GM18858 (cell line): Measurements from ENCODE around the gene TRAM2.
A peak's percentile ranks its signal among the peaks of the same experiment; 100 is the strongest.

Source experiments
- ATAC-seq: cut with Tn5 transposase; IDR thresholded peaks from one replicate; pipeline ENCODE4 v1.9.1; 2021; ENCODE audit not compliant: unreplicated experiment

Gene TRAM2

GRCh38 chr6:52571099-52571755, 5.6 kb downstream of the TRAM2 start:
- ATAC-seq: no peak

- no peak for ATAC-seq
Measured at GRCh38 chr6:52570291-52570700, 6.6 kb downstream of the TRAM2 start.

GRCh38 chr6:52568320-52568719, 8.5 kb downstream of the TRAM2 start:
- ATAC-seq: no peak

GRCh38 chr6:52566853-52567279, 10.0 kb downstream of the TRAM2 start:
- no peak for ATAC-seq

GRCh38 chr6:52566201-52566600, 10.7 kb downstream of the TRAM2 start:
- peak; percentile 63 for ATAC-seq

GRCh38 chr6:52564856-52565255, 12.0 kb downstream of the TRAM2 start:
- ATAC-seq: no peak

- ATAC-seq: no peak
Measured at GRCh38 chr6:52562911-52563310, 13.9 kb downstream of the TRAM2 start.

- ATAC-seq: no peak
Measured at GRCh38 chr6:52560462-52560861, 16.4 kb downstream of the TRAM2 start.

- no peak for ATAC-seq
Measured at GRCh38 chr6:52558266-52559000, 18.4 kb downstream of the TRAM2 start.

- no peak for ATAC-seq
Measured at GRCh38 chr6:52557389-52558265, 19.2 kb downstream of the TRAM2 start.

- ATAC-seq: no peak
Measured at GRCh38 chr6:52555518-52556233, 21.2 kb downstream of the TRAM2 start.

- ATAC-seq: no peak
Measured at GRCh38 chr6:52554684-52555280, 22.1 kb downstream of the TRAM2 start.

- ATAC-seq: no peak
Measured at GRCh38 chr6:52553719-52554118, 23.1 kb downstream of the TRAM2 start.

- no peak for ATAC-seq
Measured at GRCh38 chr6:52553158-52553557, 23.7 kb downstream of the TRAM2 start.

- ATAC-seq: peak; percentile 94
Measured at GRCh38 chr6:52552278-52552643, 24.6 kb downstream of the TRAM2 start.

- ATAC-seq: no peak
Measured at GRCh38 chr6:52551483-52552277, 25.2 kb downstream of the TRAM2 start.

- ATAC-seq: no peak
Measured at GRCh38 chr6:52550870-52551269, 26.0 kb downstream of the TRAM2 start.

GRCh38 chr6:52550014-52550575, 26.8 kb downstream of the TRAM2 start:
- ATAC-seq: no peak

- no peak for ATAC-seq
Measured at GRCh38 chr6:52549428-52549827, 27.4 kb downstream of the TRAM2 start.

GRCh38 chr6:52548999-52549398, 27.9 kb downstream of the TRAM2 start:
- no peak for ATAC-seq
